Lower leg skin (tissue), 4 donors: ENCODE data around the gene CXCL5. TPM values are rescaled to one million over a fixed set of nuclear protein-coding genes. Genes with fewer than 3 reads are reported as not detected.
"Not testable (repeated sequence)": the region's sequence is repeated elsewhere in the genome, so short reads cannot be mapped to it uniquely, and the experiment has no call there.

Experiments
- DNase-seq, 2 donors: peaks; one replicate each; pipeline ENCODE4 v3.0.0-alpha.2; 2019; ENCODE audit warnings: low spot score in 2 of 2
- H3K4me3 ChIP-seq: fragments of 200-600 bp; sonication (generic); 2 replicates; pipeline ENCODE4 v1.5.1; 2017; ENCODE audit warnings: mild to moderate bottlenecking, low read depth; ENCODE audit not compliant: poor library complexity, severe bottlenecking
- POLR2A ChIP-seq, 2 donors: fragments of 450-650 bp; IDR thresholded peaks; one replicate each; pipeline ENCODE4 v1.6.1; 2016 to 2017; ENCODE audit warnings: antibody characterized with exemption in 2 of 2, mild to moderate bottlenecking in 1 of 2, moderate library complexity in 1 of 2
- WGBS, 2 donors: methylation state at CpG; one replicate each; pipeline ENCODE4 v1.1.5; 2018; 5-methylcytosine and 5-hydroxymethylcytosine counted together
- intact Hi-C: fragments of 100-400 bp; cut with DNase I; formaldehyde crosslinking; loops from one replicate; pipeline ENCODE4 v1.15.0; 2023; ENCODE audit warnings: low total_unique reads
- total RNA-seq, 4 donors: library from RNA; depleted of rRNA; stranded (reverse); fragments of >200 nt; gene quantifications; one replicate each; pipeline ENCODE4 v1.1.0, GENCODE V29; 2016
- TF ChIP-seq, protein P1 (sequence below), 3 donors: fragments of 450-650 bp; IDR thresholded peaks; one replicate each; pipeline ENCODE4 v1.5.1; 2016; ENCODE audit warnings: antibody characterized with exemption in 3 of 3, mild to moderate bottlenecking in 3 of 3, moderate library complexity in 2 of 3

The CXCL5 gene
- total RNA-seq, 4 donors from 2014 or later: not detected

DNA sequence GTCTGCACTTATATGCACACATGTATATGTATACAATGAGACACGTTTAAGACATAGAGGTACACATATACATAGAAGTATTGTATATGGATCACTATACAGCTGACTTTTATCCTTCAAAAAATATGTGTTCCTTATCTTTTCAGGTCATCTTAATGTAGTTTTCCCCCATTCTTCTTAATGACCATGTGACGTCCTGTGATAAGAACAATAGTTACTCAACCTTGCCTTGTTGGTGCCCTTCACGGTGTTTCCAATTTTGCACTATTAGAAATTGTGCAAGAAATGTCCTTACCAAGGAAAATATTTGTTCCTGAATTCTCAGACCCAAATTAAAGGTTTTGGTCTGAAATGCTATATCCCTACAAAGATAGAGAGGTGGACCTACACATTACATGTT, 9.4 kb downstream of the CXCL5 start:
- H3K4me3 ChIP-seq: no peak overlapping the region
- no peak for DNase-seq
- 66 to 69% methylated on average over 3 of the region's 3 CpGs for WGBS, 2 donors
- no peak for TF ChIP-seq POLR2A (IDR thresholded peaks at IDR 0.05)
- TF ChIP-seq, protein P1, sequence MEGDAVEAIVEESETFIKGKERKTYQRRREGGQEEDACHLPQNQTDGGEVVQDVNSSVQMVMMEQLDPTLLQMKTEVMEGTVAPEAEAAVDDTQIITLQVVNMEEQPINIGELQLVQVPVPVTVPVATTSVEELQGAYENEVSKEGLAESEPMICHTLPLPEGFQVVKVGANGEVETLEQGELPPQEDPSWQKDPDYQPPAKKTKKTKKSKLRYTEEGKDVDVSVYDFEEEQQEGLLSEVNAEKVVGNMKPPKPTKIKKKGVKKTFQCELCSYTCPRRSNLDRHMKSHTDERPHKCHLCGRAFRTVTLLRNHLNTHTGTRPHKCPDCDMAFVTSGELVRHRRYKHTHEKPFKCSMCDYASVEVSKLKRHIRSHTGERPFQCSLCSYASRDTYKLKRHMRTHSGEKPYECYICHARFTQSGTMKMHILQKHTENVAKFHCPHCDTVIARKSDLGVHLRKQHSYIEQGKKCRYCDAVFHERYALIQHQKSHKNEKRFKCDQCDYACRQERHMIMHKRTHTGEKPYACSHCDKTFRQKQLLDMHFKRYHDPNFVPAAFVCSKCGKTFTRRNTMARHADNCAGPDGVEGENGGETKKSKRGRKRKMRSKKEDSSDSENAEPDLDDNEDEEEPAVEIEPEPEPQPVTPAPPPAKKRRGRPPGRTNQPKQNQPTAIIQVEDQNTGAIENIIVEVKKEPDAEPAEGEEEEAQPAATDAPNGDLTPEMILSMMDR (IDR thresholded peaks at IDR 0.05): no peak
- intact Hi-C loops: no loop called here

DNA sequence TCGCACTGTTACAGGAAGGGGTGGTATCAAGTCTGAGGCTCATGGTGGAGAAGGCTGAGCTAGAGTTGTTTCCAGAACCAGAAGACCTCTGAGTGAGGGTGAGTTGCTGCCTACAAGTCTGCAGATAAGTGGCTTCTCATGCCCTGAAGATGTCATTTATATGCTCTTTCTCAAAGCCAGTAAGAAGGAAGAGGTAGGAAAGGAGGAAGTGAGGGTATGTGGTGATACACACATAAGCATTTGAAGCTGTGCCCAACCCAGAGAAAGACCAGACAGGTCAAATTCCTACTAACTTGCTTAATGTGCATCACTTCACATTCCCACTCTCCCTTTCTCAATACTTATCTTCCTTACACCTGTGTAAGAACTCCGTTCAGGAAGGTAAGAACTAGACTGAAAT, 10.4 kb downstream of the CXCL5 start, which contains the start of gene PPBP:
Gene PPBP (minus strand): TSS at position 130 of the 400 bp plus-strand sequence. CDS start 87 bp downstream, at position 43.
- no peak within 1 kb of the TSS for H3K4me3 ChIP-seq
- WGBS, 2 donors: 57 to 64% methylated on average over 2 of the region's 2 CpGs
- DNase-seq: no peak
- intact Hi-C loops: no loop called here
- TF ChIP-seq, protein P1 (IDR thresholded peaks at IDR 0.05): no peak
- no peak for TF ChIP-seq POLR2A (IDR thresholded peaks at IDR 0.05)

DNA sequence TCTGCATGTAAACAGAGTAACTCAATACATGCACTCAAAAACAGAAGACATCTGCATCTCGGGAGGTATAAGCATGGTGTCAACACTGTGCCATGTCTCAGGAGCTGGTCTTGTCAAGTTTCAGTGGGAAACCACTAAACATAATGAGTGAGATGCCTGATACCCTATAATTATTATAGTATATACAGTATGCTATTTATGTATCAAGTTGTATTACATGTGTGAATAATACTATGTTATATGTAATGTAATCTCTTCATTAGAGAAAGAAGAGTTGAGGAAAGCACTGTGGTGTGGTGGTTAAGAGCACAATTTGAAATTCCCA, 13.0 kb downstream of the CXCL5 start:
- DNase-seq: no peak
- H3K4me3 ChIP-seq: no peak overlapping the region
- TF ChIP-seq, protein P1 (IDR thresholded peaks at IDR 0.05): no peak
- TF ChIP-seq POLR2A (IDR thresholded peaks at IDR 0.05): no peak
- intact Hi-C loops: no loop called here
- WGBS, 2 donors: 34 to 48% methylated on average over 1 of the region's 1 CpG

DNA sequence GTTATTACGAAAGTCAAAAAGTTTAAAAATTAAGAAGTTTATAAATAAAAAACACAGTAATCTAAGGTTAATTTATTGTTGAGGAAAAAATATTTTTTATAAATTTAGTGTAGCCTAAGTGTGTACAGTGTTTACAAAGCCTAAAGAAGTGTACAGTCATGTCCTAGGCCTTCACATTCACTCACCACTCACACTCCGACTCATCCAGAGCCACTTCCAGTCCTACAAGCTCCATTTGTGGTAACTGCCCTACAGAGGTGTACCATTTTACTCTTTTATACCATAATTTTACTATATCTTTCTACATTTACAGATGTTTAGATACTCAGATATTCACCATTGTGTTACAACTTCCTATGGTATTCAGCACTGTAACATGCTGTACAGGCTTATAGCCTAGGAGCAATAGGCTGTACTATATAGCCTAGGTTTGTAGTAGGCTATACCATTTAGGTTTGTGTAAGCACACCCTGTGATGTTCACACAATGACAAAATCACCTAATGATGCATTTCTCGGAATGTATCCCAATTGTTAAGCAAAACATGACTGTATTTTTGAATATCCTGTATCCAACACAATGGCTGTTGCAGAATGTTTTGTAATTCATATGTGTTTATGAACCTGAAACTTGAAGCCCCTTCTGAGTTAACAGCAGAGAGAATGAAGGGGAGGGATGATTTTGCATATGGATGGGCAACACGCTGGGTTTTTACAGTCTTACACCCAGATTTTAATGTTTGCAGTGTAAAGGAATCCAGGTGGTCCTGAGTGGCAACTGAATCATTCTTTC, 13.5 kb downstream of the CXCL5 start:
- no peak for DNase-seq
- 66 to 80% methylated on average over 4 of the region's 4 CpGs for WGBS, 2 donors
- intact Hi-C loops: no loop called here

DNA sequence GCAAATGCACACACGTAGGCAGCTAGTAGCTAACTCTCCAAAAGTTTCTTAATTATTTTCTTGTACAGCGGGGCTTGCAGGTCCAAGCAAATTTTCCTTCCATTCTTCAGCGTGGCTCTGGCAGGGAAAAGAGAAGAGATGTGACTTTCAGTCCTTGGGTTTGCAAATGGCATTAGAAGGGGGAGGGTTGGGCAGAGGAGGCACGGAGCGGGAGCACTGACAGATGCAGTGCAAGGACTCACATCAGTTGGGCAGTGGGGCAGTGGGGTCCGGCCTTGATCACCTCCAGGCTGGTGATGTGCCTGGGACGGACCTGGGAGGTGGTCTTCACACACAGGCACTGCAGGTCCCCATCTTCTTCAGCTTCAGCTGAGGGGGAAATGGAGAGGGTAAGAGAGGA, 17.3 kb downstream of the CXCL5 start:
- 64 to 66% methylated on average over 7 of the region's 7 CpGs for whole genome bisulfite sequencing, 2 donors
- DNase-seq: not testable (repeated sequence)

More for the DNA sequence above, 13.5 kb downstream of the CXCL5 start:
- H3K4me3 ChIP-seq: no peak overlapping the region
- TF ChIP-seq, protein P1 (IDR thresholded peaks at IDR 0.05): no peak
- TF ChIP-seq POLR2A (IDR thresholded peaks at IDR 0.05): no peak

DNA sequence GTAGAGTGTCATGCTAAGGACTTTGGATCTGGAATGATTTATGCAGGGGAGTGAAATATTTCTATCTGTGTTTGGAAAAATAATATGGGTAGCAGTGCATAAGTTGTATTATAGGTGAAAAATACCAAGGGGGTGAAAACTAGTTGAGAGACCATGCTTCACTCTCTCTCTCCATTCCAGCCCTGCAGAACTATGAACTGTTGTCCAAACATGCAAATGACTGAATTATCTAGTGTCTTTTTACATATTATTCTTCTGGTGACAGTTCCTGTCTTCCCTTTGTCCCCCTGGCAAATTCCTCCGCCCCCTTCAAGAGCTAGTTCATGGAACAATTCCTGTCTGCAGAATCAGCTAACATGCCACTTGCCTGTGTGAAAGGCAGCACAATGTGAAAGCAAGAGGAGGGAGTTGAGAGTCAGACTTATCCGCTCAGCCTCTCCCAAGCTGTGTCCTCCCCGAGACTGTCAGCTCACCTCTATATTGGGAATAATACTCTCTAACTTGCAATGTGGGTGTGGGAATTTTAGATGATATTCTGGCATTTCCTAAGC, 19.0 kb downstream of the CXCL5 start:
- DNase-seq: no peak
- intact Hi-C loops: no loop called here
- 72 to 79% methylated on average over 3 of the region's 3 CpGs for WGBS, 2 donors
- no peak overlapping the region for H3K4me3 ChIP-seq
- TF ChIP-seq, protein P1 (IDR thresholded peaks at IDR 0.05): no peak
- TF ChIP-seq POLR2A (IDR thresholded peaks at IDR 0.05): no peak

More for the DNA sequence above, 17.3 kb downstream of the CXCL5 start:
- H3K4me3 ChIP-seq, intact Hi-C loops: not testable (repeated sequence)
